ENCODE results near the gene SYT9. TPM values are rescaled to one million over a fixed set of nuclear protein-coding genes. Genes with fewer than 3 reads are reported as not detected.

Gene SYT9
- total and polyA plus RNA-seq, 2 donors (not counting 1 experiment from before 2014, with no cell fraction given): not detected

DNA sequence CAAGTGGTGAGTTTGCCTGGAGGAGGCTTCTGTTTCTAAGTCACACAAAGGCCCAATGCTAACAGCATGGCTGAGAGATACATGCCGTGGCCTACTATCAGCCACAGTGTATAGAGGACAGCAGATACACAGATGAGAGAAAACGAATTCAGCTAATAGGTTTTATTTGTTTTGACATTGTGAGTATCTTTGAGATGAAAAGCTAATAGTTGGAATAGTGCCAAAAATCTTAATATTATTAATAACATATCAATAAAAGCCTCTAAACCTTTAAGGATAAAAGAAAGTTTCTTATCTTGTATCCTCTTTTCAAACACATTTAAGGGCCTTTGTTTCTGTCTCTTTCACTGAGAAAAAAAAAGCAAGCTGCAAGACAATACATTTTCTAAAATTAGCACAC lies 203.2 kb downstream of the SYT9 start:
- Histone ChIP-seq H3K4me2 (replicated peaks; ENCODE audit: low read depth, low read length, poor library complexity, severe bottlenecking) (no peak overlapping the region), H3K4me3 (ENCODE audit: control extremely low read depth in 1 of 5, extremely low read depth in 1 of 5, insufficient read depth in 1 of 5, low read depth in 2 of 5, low read length in 4 of 5) (no peak overlapping the region), H4K20me1 (ENCODE audit: control insufficient read depth, insufficient read depth, low read length, poor library complexity, severe bottlenecking) (no peaks in the 10 kb centered on the region), H3K27me3 (replicated peaks in 1 of 4; ENCODE audit: control extremely low read depth in 1 of 4, control insufficient read depth in 3 of 4, insufficient read depth in 4 of 4, low read length in 3 of 4) (no peaks in the 10 kb centered on the region), H3K4me1 (ENCODE audit: control insufficient read depth in 2 of 2, insufficient read depth in 2 of 2, low read length in 2 of 2) (no peaks in the 10 kb centered on the region), H2AFZ (ENCODE audit: insufficient read depth, low read depth, low read length, poor library complexity, severe bottlenecking) (no peak overlapping the region), H3K9ac (ENCODE audit: low read length) (no peak overlapping the region), H3K27ac (ENCODE audit: low read length in 2 of 2) (no peak overlapping the region), H3K79me2 (ENCODE audit: control insufficient read depth, insufficient read depth, low read length) (no peaks in the 10 kb centered on the region), H3K36me3 (replicated peaks in 1 of 2; ENCODE audit: control extremely low read depth in 1 of 2, control insufficient read depth in 1 of 2, extremely low read depth in 1 of 2, insufficient read depth in 2 of 2, low read length in 1 of 2) (peaks cover 0 to 13% of the 10 kb centered on the region in 2 experiments), H3K9me3 (ENCODE audit: control extremely low read depth in 1 of 3, control insufficient read depth in 2 of 3, insufficient read depth in 1 of 3, low read length in 2 of 3) (no peaks in the 10 kb centered on the region)
- Mint-ChIP-seq H3K4me3 (no peak overlapping the region), H3K27ac (no peak overlapping the region), H3K27me3 (no peaks in the 10 kb centered on the region), H3K4me1 (no peaks in the 10 kb centered on the region), H3K9me3 (ENCODE audit: insufficient read depth) (no peaks in the 10 kb centered on the region)
- ChIA-PET POLR2A (no interaction called here), CTCF (interaction anchor here (0.7 to 1.2 kb wide), 5 partner anchors 9 to 74 kb away, joined by 3 to 4 read pairs (median 3); no protein-coding TSS in a partner anchor)
- WGBS (ENCODE audit: insufficient coverage): 100% methylated on average over 1 of the region's 2 CpGs
- DNase-seq (no peak), ATAC-seq (ENCODE audit: low read depth) (no peak)
- intact Hi-C loops (cut with micrococcal nuclease): no loop called here
- no peak for TF ChIP-seq EZH2 (IDR thresholded peaks at IDR 0.05; ENCODE audit: borderline replicate concordance, insufficient read depth, low read depth, low read length, poor library complexity, severe bottlenecking)
- no peak for TF ChIP-seq CTCF (IDR thresholded peaks at IDR 0.05)

- no peak for TF ChIP-seq EZH2 (IDR thresholded peaks at IDR 0.05; ENCODE audit: borderline replicate concordance, insufficient read depth, low read depth, low read length, poor library complexity, severe bottlenecking)
- no peak for TF ChIP-seq CTCF (IDR thresholded peaks at IDR 0.05)
- DNase-seq (no peak), ATAC-seq (ENCODE audit: low read depth) (no peak)
- Histone ChIP-seq H3K27ac (ENCODE audit: low read length in 2 of 2) (no peak overlapping the region), H3K4me3 (ENCODE audit: control extremely low read depth in 1 of 5, extremely low read depth in 1 of 5, insufficient read depth in 1 of 5, low read depth in 2 of 5, low read length in 4 of 5) (no peak overlapping the region), H3K9me3 (ENCODE audit: control extremely low read depth in 1 of 3, control insufficient read depth in 2 of 3, insufficient read depth in 1 of 3, low read length in 2 of 3) (peaks cover 0 to 1% (median 0%) of the 10 kb centered on the region in 3 donors), H3K4me2 (replicated peaks; ENCODE audit: low read depth, low read length, poor library complexity, severe bottlenecking) (no peak overlapping the region), H3K79me2 (ENCODE audit: control insufficient read depth, insufficient read depth, low read length) (no peaks in the 10 kb centered on the region), H3K4me1 (ENCODE audit: control insufficient read depth in 2 of 2, insufficient read depth in 2 of 2, low read length in 2 of 2) (no peaks in the 10 kb centered on the region), H3K27me3 (replicated peaks in 1 of 4; ENCODE audit: control extremely low read depth in 1 of 4, control insufficient read depth in 3 of 4, insufficient read depth in 4 of 4, low read length in 3 of 4) (no peaks in the 10 kb centered on the region), H2AFZ (ENCODE audit: insufficient read depth, low read depth, low read length, poor library complexity, severe bottlenecking) (no peak overlapping the region), H3K9ac (ENCODE audit: low read length) (no peak overlapping the region), H3K36me3 (replicated peaks in 1 of 2; ENCODE audit: control extremely low read depth in 1 of 2, control insufficient read depth in 1 of 2, extremely low read depth in 1 of 2, insufficient read depth in 2 of 2, low read length in 1 of 2) (peaks cover 0 to 11% of the 10 kb centered on the region in 2 experiments), H4K20me1 (ENCODE audit: control insufficient read depth, insufficient read depth, low read length, poor library complexity, severe bottlenecking) (no peaks in the 10 kb centered on the region)
- intact Hi-C loops (cut with micrococcal nuclease): no loop called here
- H3K4me3 Mint-ChIP-seq: no peak overlapping the region
- H3K27ac Mint-ChIP-seq: no peak overlapping the region
- ChIA-PET CTCF (interaction anchor here (3.5 kb wide), 1 partner anchor 15 kb away, joined by 12 read pairs; no protein-coding TSS in a partner anchor), POLR2A (no interaction called here)
- no peaks in the 10 kb centered on the region for H3K9me3 Mint-ChIP-seq (ENCODE audit: insufficient read depth)
- no CpG with 5 or more reads among the region's 1 CpG for WGBS (ENCODE audit: insufficient coverage)
- no peaks in the 10 kb centered on the region for H3K27me3 Mint-ChIP-seq
- peaks cover 3% of the 10 kb centered on the region for H3K4me1 Mint-ChIP-seq
Observed at GRCh38 chr11:7457211-7457610, 205.5 kb downstream of the SYT9 start.

Data from B cell (primary cell).